Brain microvascular endothelial cell (primary cell): ENCODE measurements around the gene PLA2G4A.

ENCODE experiments used
- DNase-seq: peaks from one replicate; pipeline ENCODE4 v3.0.0-alpha.2; 2020
- H3K27ac ChIP-seq: fragments of 250-450 bp; sonication (Bioruptor Pico); 2 replicates; pipeline ENCODE4 v1.5.1; 2020; ENCODE audit warnings: mild to moderate bottlenecking, moderate library complexity
- H3K27me3 ChIP-seq: fragments of 250-450 bp; sonication (Bioruptor Pico); replicated peaks from 2 replicates; pipeline ENCODE4 v1.5.1; 2020; ENCODE audit warnings: mild to moderate bottlenecking
- H3K36me3 ChIP-seq: fragments of 250-450 bp; sonication (Bioruptor Pico); replicated peaks from 2 replicates; pipeline ENCODE4 v1.5.1; 2020; ENCODE audit warnings: mild to moderate bottlenecking
- H3K4me3 ChIP-seq: 2 replicates; pipeline ENCODE4 v1.5.1; 2011; ENCODE audit warnings: low read depth, mild to moderate bottlenecking, control low read depth, low read length, moderate library complexity
- CTCF ChIP-seq: IDR thresholded peaks from 2 replicates; pipeline ENCODE4 v1.5.1; 2011; ENCODE audit warnings: low read depth, mild to moderate bottlenecking, moderate library complexity, low read length, control low read depth, inconsistent platforms; ENCODE audit errors: missing control alignments
- in situ Hi-C: cut with HindIII; loops from 2 replicates; pipeline ENCODE4 v1.10.0; 2017; ENCODE audit warnings: low sequenced_read_pairs, low pct_ligation_motif_present

The PLA2G4A gene

GRCh38 chr1:186799689-186800054, 29.1 kb upstream of the PLA2G4A start:
- H3K4me3 ChIP-seq: no peak overlapping the region
- no peak for TF ChIP-seq CTCF
- H3K27me3 ChIP-seq: no peaks in the 10 kb centered on the region
- in situ Hi-C loops: no loop called here
- DNase-seq: no peak
- no peak overlapping the region for H3K27ac ChIP-seq
- no peaks in the 10 kb centered on the region for H3K36me3 ChIP-seq

- in situ Hi-C loops: no loop called here
- no peak for TF ChIP-seq CTCF
- H3K36me3 ChIP-seq: no peaks in the 10 kb centered on the region
- no peak overlapping the region for H3K4me3 ChIP-seq
- DNase-seq: no peak
- H3K27me3 ChIP-seq: no peaks in the 10 kb centered on the region
- H3K27ac ChIP-seq: no peak overlapping the region
Observed at GRCh38 chr1:186802388-186802787, 26.4 kb upstream of the PLA2G4A start.

GRCh38 chr1:186804679-186805078, 24.1 kb upstream of the PLA2G4A start:
- no peak overlapping the region for H3K27ac ChIP-seq
- H3K36me3 ChIP-seq: no peaks in the 10 kb centered on the region
- in situ Hi-C loops: no loop called here
- no peak overlapping the region for H3K4me3 ChIP-seq
- TF ChIP-seq CTCF: no peak
- no peak for DNase-seq
- H3K27me3 ChIP-seq: no peaks in the 10 kb centered on the region

- no peaks in the 10 kb centered on the region for H3K27me3 ChIP-seq
- H3K4me3 ChIP-seq: no peak overlapping the region
- no peak overlapping the region for H3K27ac ChIP-seq
- peak; percentile 71 for DNase-seq
- in situ Hi-C loops: no loop called here
- peak; percentile 58 for TF ChIP-seq CTCF
- no peaks in the 10 kb centered on the region for H3K36me3 ChIP-seq
Observed at GRCh38 chr1:186806477-186806876, 22.3 kb upstream of the PLA2G4A start.

- no peak for TF ChIP-seq CTCF
Observed at GRCh38 chr1:186807163-186807562, 21.6 kb upstream of the PLA2G4A start.

GRCh38 chr1:186811892-186812291, 16.9 kb upstream of the PLA2G4A start:
- H3K27ac ChIP-seq: peak overlapping the region; percentile 74
- no peaks in the 10 kb centered on the region for H3K27me3 ChIP-seq
- H3K4me3 ChIP-seq: no peak overlapping the region
- DNase-seq: no peak
- TF ChIP-seq CTCF: no peak
- H3K36me3 ChIP-seq: no peaks in the 10 kb centered on the region
- in situ Hi-C loops: no loop called here

More at GRCh38 chr1:186807163-186807562, 21.6 kb upstream of the PLA2G4A start:
- Histone ChIP-seq H3K4me3 (no peak overlapping the region), H3K27ac (no peak overlapping the region), H3K27me3 (no peaks in the 10 kb centered on the region), H3K36me3 (no peaks in the 10 kb centered on the region)
- DNase-seq: no peak
- in situ Hi-C loops: no loop called here
